ENCODE measurements around the gene ARHGEF2.

GRCh38 chr1:155934097-155934935 is 44.0 kb downstream of the ARHGEF2 start, which contains the start of gene KHDC4:
- peak; percentile 92 to 98 for TF ChIP-seq POLR2A (IDR thresholded peaks at IDR 0.05)
- TF ChIP-seq CTCF (IDR thresholded peaks at IDR 0.05) = no peak
- TF ChIP-seq POLR2AphosphoS5 (IDR thresholded peaks at IDR 0.05) = peak; percentile 94 to 100 (median 98)
